GM21717 (cell line): ENCODE results near the gene GRM6.

Experiments used
- ATAC-seq: cut with Tn5 transposase; IDR thresholded peaks from one replicate; pipeline ENCODE4 v1.9.1; 2021; ENCODE audit warnings: mild to moderate bottlenecking, moderate library complexity; ENCODE audit not compliant: unreplicated experiment

The GRM6 gene

GRCh38 chr5:178994580-178995340 lies at the start of gene GRM6:
GRM6 (minus strand) TSS chr5:178995320; CDS start chr5:178994944, 376 bp downstream.
- no peak for ATAC-seq

GRCh38 chr5:179044765-179045164 lies 49.6 kb upstream of the GRM6 start:
- ATAC-seq, result no peak

- ATAC-seq, result no peak
Observed at GRCh38 chr5:179033004-179033580, 38.0 kb upstream of the GRM6 start.

- ATAC-seq, result peak; percentile 89
Observed at GRCh38 chr5:179023528-179024189, 28.5 kb upstream of the GRM6 start, which contains the start of gene ZNF879. ZNF879 (plus strand) TSS chr5:179023804; CDS start chr5:179025005, 1,201 bp downstream.

- no peak for ATAC-seq
Observed at GRCh38 chr5:179008667-179009066, 13.5 kb upstream of the GRM6 start.

- no peak for ATAC-seq
Observed at GRCh38 chr5:179006564-179006963, 11.4 kb upstream of the GRM6 start.

GRCh38 chr5:178998441-178998840 lies 3.3 kb upstream of the GRM6 start:
- ATAC-seq, result no peak

GRCh38 chr5:178997191-178997590 lies 2.1 kb upstream of the GRM6 start:
- ATAC-seq, result no peak

- ATAC-seq, result no peak
Observed at GRCh38 chr5:178996156-178996555, 1.0 kb upstream of the GRM6 start.

GRCh38 chr5:178995341-178995690 lies 196 bp upstream of the GRM6 start:
- ATAC-seq, result no peak

GRCh38 chr5:178993955-178994579 lies 1.1 kb downstream of the GRM6 start:
- no peak for ATAC-seq

- no peak for ATAC-seq
Observed at GRCh38 chr5:178993236-178993765, 1.8 kb downstream of the GRM6 start.

GRCh38 chr5:178992291-178992895 lies 2.7 kb downstream of the GRM6 start:
- no peak for ATAC-seq

GRCh38 chr5:178991190-178992145 lies 3.7 kb downstream of the GRM6 start:
- no peak for ATAC-seq

GRCh38 chr5:178990491-178990890 lies 4.6 kb downstream of the GRM6 start:
- ATAC-seq, result no peak

- no peak for ATAC-seq
Observed at GRCh38 chr5:178989311-178989710, 5.8 kb downstream of the GRM6 start.

GRCh38 chr5:178988436-178989220 lies 6.5 kb downstream of the GRM6 start:
- no peak for ATAC-seq

- no peak for ATAC-seq
Observed at GRCh38 chr5:178986326-178986960, 8.7 kb downstream of the GRM6 start.
